ENCODE data around the gene KLHL29.

Gene KLHL29

DNA sequence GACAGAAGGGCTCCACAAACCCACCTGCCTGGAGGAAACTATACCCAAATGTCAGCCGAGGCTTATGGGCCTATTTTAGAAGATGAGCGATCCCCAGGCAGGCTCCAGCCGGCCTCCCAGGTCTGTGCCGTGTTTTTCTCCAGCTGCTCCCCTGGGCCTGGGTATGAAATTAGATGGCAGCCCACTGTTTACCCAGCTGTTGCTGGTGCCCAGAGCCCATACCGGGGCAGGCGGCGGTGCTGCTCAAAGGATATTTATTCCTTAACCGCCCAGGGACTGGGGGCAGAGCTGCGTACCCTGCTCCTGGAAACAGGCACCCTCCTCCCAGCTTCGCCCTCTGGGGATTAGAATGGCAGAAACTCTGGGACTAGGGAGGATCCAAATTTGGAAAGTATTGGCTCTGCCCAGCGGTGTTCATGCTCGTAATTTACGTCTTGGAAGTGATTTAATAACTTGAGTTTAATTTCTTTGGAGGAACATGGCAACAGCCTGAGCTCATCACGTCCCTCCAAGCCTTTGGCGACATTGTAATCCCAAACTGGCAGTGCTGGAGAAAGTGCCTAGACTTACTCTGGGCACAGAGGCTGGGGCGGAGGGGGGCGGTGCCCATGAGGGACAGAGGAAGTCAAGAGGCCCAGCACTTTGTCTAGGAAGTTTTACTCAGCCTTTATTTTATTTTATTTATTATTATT is 199.2 kb downstream of the KLHL29 start:
- TF ChIP-seq, protein P1, sequence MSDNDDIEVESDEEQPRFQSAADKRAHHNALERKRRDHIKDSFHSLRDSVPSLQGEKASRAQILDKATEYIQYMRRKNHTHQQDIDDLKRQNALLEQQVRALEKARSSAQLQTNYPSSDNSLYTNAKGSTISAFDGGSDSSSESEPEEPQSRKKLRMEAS (IDR thresholded peaks at IDR 0.05): no peak
- no peak for TF ChIP-seq EP300 (IDR thresholded peaks at IDR 0.05; ENCODE audit: borderline replicate concordance)
- TF ChIP-seq FOXM1 (IDR thresholded peaks at IDR 0.05; ENCODE audit: borderline replicate concordance, low read depth): no peak
- no peak for TF ChIP-seq CREB1 (IDR thresholded peaks at IDR 0.05; ENCODE audit: low read depth)
- no peak for TF ChIP-seq TCF12 (IDR thresholded peaks at IDR 0.05; ENCODE audit: low read depth)
- TF ChIP-seq EGR1 (IDR thresholded peaks at IDR 0.05): no peak
- no peak for TF ChIP-seq YY1 (IDR thresholded peaks at IDR 0.05; ENCODE audit: low read depth)
- no peak for TF ChIP-seq NFIC (IDR thresholded peaks at IDR 0.05)

DNA sequence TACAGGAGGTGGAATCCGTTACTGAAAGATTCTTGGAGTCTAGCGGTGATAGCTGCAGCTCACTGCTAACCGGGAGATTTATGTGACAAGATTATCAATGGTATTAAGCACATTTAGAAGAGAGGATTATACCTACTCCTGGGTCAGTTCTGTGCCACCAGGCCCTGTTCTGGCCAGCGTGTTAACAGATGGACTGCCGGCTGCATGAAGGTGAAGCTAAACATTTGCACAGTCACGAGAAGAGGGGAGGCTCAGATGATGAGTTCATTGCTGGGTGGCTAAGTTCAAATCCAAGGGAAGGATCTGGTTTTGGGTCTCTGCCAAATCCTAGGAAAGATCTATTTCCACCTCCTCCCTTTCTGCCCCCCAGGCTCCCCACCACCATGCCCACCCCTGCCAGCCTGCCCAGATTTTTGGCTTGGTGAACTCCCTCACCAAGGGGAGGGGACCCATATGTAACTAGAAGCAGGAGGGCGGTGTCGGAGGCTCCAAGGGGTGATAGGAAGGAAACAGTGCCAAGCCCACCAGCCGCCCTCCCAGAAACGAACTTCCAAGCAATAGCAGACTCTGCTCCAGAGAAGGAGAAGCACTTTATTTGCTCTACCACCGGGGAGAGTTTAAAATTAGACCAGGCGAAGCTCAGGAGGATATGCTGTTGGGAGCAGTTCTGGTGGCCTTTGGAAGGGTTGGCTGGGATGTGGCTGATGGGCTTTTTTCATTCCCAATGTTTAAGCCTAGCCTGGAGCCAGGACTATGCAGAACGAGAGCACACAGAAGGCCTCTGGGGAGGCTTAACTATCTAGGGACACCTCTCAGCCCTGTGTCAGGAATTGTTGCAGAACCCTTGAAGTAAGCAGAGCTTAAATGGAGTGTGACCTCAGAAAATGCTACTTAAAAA is 200.5 kb downstream of the KLHL29 start:
- TF ChIP-seq, protein P1 (IDR thresholded peaks at IDR 0.05): no peak
- TF ChIP-seq ZBTB7A (IDR thresholded peaks at IDR 0.05; ENCODE audit: low read depth) (no peak), RAD21 (IDR thresholded peaks at IDR 0.05; ENCODE audit: low read depth) (no peak), TEAD4 (IDR thresholded peaks at IDR 0.05) (no peak), TCF12 (IDR thresholded peaks at IDR 0.05; ENCODE audit: low read depth) (no peak)

DNA sequence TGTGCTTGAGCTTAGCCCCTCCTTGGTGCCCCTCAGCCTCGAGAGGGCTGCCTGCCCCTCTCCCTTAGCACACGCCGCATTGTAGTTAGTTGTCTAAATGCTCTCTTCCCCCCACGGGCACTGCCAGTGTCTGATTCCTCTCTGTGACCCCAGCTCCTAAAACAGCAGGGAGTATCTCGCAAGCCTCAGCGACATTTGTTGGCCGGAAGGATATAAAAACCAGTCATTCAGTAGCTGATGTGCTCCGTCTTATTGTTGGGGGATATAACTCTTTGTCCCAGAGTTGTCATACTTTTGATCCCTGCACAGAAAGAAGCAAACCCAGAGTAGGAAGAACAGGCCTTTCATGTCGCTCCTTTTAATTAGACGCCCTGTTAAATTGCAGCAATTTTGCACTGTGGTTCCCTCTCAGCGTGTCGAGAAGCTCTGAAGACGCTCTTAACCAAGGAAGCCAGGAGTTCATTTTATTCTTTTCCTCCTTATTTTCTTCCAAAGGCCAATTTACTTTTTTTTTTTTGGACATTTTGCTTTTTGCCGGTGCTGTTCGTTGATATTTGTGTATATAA is 201.8 kb downstream of the KLHL29 start:
- TF ChIP-seq FOXM1 (IDR thresholded peaks at IDR 0.05; ENCODE audit: borderline replicate concordance, low read depth) (no peak), EGR1 (IDR thresholded peaks at IDR 0.05) (no peak), ZBTB7A (IDR thresholded peaks at IDR 0.05; ENCODE audit: low read depth) (no peak), TEAD4 (IDR thresholded peaks at IDR 0.05) (no peak), RAD21 (IDR thresholded peaks at IDR 0.05; ENCODE audit: low read depth) (no peak), EP300 (IDR thresholded peaks at IDR 0.05; ENCODE audit: borderline replicate concordance) (no peak), CEBPB (IDR thresholded peaks at IDR 0.05) (no peak), YY1 (IDR thresholded peaks at IDR 0.05; ENCODE audit: low read depth) (no peak), TAF1 (IDR thresholded peaks at IDR 0.05; ENCODE audit: low read depth) (no peak)
- TF ChIP-seq, protein P2, sequence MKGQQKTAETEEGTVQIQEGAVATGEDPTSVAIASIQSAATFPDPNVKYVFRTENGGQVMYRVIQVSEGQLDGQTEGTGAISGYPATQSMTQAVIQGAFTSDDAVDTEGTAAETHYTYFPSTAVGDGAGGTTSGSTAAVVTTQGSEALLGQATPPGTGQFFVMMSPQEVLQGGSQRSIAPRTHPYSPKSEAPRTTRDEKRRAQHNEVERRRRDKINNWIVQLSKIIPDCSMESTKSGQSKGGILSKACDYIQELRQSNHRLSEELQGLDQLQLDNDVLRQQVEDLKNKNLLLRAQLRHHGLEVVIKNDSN (IDR thresholded peaks at IDR 0.05): no peak
- TF ChIP-seq, protein P3, sequence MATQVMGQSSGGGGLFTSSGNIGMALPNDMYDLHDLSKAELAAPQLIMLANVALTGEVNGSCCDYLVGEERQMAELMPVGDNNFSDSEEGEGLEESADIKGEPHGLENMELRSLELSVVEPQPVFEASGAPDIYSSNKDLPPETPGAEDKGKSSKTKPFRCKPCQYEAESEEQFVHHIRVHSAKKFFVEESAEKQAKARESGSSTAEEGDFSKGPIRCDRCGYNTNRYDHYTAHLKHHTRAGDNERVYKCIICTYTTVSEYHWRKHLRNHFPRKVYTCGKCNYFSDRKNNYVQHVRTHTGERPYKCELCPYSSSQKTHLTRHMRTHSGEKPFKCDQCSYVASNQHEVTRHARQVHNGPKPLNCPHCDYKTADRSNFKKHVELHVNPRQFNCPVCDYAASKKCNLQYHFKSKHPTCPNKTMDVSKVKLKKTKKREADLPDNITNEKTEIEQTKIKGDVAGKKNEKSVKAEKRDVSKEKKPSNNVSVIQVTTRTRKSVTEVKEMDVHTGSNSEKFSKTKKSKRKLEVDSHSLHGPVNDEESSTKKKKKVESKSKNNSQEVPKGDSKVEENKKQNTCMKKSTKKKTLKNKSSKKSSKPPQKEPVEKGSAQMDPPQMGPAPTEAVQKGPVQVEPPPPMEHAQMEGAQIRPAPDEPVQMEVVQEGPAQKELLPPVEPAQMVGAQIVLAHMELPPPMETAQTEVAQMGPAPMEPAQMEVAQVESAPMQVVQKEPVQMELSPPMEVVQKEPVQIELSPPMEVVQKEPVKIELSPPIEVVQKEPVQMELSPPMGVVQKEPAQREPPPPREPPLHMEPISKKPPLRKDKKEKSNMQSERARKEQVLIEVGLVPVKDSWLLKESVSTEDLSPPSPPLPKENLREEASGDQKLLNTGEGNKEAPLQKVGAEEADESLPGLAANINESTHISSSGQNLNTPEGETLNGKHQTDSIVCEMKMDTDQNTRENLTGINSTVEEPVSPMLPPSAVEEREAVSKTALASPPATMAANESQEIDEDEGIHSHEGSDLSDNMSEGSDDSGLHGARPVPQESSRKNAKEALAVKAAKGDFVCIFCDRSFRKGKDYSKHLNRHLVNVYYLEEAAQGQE (IDR thresholded peaks at IDR 0.05; ENCODE audit: low read depth): no peak
- TF ChIP-seq, protein P1 (IDR thresholded peaks at IDR 0.05): no peak

DNA sequence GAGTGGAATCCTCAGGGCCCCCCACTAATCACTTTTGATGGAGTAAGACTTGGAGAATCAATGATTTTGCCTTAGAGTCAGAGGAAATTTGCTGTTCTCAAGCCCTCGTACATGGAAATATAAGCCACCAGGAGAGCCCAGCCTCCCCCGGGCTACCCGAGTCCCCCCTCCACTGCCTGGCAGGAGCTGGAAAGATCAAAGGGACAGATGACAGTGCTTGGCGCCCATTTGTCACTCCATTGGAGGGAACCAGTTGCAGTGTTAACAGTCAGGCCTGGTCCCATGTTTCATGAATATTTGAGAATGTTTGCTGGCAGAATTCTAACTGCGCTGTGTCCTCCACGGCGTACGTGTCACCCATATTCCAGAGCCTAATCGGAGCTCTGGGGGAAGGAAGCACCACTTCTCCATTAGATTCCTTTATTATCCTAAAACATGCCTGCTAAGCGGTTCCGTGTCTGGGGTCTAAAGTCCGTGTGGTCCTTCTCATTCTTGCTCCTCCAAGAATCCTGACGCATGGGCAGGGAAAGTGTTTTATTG is 202.4 kb downstream of the KLHL29 start:
- TF ChIP-seq RAD21 (IDR thresholded peaks at IDR 0.05; ENCODE audit: low read depth) (no peak), CEBPB (IDR thresholded peaks at IDR 0.05) (no peak)

DNA sequence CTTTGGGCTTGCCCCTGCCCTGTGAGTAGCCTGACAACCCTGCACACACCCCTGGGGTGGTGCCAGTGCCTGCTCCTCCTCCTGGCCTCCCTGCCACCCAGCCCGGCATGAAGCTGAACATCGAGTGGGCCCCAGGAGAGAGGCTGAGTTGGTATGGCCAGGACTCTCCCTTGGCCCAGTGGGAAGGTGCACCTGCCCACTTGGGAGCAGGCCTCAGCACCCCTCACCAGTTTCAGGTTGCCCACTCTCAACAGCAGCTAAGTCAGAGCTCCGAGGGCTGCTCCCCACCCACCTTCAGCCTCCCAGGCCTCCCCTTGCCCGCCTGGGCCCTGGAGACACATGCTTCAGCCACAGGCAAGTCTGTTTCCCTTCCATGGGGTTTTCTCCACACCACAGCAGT is 203.1 kb downstream of the KLHL29 start:
- TF ChIP-seq, protein P3 (IDR thresholded peaks at IDR 0.05; ENCODE audit: low read depth): no peak
- TF ChIP-seq, protein P2 (IDR thresholded peaks at IDR 0.05): no peak
- no peak for TF ChIP-seq CEBPB (IDR thresholded peaks at IDR 0.05)
- no peak for TF ChIP-seq TEAD4 (IDR thresholded peaks at IDR 0.05)
- TF ChIP-seq YY1 (IDR thresholded peaks at IDR 0.05; ENCODE audit: low read depth): no peak
- no peak for TF ChIP-seq EP300 (IDR thresholded peaks at IDR 0.05; ENCODE audit: borderline replicate concordance)
- TF ChIP-seq RAD21 (IDR thresholded peaks at IDR 0.05; ENCODE audit: low read depth): no peak
- no peak for TF ChIP-seq CREB1 (IDR thresholded peaks at IDR 0.05; ENCODE audit: low read depth)
- TF ChIP-seq, protein P1 (IDR thresholded peaks at IDR 0.05): no peak
- no peak for TF ChIP-seq TAF1 (IDR thresholded peaks at IDR 0.05; ENCODE audit: low read depth)
- no peak for TF ChIP-seq ZBTB7A (IDR thresholded peaks at IDR 0.05; ENCODE audit: low read depth)
- TF ChIP-seq TCF12 (IDR thresholded peaks at IDR 0.05; ENCODE audit: low read depth): no peak

All from Ishikawa (cell line).